HG03139 (cell line): Measurements from ENCODE around the gene CHD9.
A peak's percentile ranks its signal among the peaks of the same experiment; 100 is the strongest.
"Not testable (repeated sequence)": the region's sequence is repeated elsewhere in the genome, so short reads cannot be mapped to it uniquely, and the experiment has no call there.

ENCODE experiments used
- ATAC-seq: cut with Tn5 transposase; IDR thresholded peaks from one replicate; pipeline ENCODE4 v1.9.1; 2021; ENCODE audit not compliant: unreplicated experiment

Gene CHD9

DNA sequence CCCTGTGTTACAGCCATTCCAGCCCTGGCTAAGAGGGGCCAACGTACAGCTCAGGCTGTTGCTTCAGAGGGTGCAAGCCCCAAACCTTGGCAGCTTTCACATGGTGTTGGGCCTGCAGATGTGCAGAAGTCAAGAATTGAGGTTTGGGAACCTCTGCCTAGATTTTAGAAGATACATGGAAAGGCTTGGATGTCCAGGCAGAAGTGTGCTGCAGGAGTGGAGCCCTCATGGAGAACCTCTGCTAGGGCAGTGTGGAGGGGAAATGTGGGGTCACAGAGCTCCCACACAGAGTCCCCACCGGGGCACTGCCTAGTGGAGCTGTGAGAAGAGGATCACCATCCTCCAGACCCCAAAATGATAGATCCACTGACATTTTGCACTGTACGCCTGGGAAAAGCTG, 130.9 kb downstream of the CHD9 start:
- ATAC-seq: not testable (repeated sequence)

DNA sequence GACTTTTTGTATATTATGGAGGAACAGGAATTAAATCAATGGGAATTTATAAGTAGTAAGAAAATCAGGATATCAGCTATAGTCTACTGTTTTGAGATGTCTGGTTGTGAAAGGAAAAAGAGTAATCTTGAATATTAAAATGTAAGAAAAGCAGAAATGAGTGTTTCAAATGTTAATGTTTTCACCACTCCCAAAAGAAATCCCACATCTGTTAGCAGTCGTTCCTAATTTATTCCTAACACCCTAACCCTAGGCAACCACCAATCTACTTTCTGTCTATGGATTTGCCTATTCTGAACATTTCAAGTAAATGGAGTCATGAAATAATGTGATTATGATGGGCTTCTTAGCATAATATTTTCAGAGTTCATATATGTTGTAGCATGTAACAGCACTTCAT, 133.0 kb downstream of the CHD9 start:
- no peak for ATAC-seq

DNA sequence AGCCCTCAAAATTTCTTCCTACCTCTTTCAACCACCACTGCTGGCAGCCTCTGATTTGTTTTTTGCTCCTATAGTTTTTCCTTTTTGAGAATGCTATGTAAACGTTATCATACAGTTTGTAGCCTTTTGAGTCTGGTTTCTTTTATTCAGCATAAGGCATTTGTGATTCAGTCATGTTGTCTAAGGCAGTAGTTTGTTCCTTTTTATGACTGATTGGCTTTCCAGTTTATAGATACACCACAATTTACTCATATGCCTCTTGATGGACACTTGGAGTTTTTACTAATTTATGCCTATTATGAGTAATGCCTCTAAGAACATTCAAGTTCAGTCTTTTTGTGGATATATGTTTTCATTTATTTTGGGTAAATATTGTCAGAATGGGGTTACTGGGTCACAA, 136.6 kb downstream of the CHD9 start:
- ATAC-seq: no peak

DNA sequence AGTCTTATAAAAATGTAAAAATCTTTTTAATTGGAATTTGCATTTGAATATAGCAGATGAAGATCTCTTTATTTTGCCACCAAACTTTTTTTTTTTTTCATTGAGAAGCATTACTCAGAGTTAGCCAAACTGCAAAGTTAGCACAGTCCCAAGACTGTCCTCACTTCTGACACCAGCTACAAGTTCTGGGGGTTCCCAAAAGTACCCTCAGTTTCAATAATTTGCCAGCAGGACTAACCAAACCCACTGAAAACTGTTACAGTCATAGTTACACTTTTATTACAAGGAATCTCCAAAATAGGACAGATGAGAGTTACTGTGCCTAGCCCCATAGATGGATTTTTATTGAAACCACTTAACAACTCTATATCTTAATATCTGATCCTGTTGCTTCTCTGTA, 144.1 kb downstream of the CHD9 start:
- no peak for ATAC-seq

DNA sequence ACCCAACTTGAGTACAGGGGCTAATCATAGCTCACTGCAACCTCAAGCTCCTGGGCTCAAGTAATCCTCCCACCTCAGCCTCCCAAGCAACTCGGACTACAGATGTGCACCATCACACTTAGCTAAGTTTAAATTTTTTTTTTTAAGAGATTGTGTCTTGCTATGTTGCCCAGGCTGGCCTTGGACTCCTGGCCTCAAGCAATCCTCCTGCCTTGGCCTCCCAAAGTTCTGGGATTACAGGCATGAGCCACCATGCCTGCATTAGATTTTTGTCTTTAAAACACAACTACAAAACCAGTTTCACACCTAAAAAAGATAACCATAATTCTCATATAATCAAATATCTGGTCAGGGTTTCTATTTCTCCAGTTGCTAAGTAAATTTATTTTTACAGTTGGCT, 147.1 kb downstream of the CHD9 start:
- no peak for ATAC-seq

DNA sequence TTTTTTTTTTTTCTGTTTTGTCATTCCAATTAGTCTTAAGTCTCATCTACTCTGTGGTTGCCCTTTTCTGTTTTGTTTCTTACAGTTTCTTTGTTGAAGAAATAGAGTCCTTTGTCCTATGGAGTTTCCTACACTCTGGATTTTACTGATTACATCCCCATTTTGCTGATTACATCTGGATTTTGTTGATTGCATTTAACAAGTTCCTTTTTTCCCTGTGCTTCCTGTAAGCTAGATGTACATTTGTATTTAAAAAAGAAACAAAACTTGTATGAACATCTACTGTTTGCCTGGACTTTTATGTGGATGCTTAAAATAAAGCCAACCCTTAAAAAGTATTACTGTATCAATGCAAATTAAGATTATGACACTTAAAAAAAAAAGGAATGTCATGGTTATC, 147.6 kb downstream of the CHD9 start:
- no peak for ATAC-seq

DNA sequence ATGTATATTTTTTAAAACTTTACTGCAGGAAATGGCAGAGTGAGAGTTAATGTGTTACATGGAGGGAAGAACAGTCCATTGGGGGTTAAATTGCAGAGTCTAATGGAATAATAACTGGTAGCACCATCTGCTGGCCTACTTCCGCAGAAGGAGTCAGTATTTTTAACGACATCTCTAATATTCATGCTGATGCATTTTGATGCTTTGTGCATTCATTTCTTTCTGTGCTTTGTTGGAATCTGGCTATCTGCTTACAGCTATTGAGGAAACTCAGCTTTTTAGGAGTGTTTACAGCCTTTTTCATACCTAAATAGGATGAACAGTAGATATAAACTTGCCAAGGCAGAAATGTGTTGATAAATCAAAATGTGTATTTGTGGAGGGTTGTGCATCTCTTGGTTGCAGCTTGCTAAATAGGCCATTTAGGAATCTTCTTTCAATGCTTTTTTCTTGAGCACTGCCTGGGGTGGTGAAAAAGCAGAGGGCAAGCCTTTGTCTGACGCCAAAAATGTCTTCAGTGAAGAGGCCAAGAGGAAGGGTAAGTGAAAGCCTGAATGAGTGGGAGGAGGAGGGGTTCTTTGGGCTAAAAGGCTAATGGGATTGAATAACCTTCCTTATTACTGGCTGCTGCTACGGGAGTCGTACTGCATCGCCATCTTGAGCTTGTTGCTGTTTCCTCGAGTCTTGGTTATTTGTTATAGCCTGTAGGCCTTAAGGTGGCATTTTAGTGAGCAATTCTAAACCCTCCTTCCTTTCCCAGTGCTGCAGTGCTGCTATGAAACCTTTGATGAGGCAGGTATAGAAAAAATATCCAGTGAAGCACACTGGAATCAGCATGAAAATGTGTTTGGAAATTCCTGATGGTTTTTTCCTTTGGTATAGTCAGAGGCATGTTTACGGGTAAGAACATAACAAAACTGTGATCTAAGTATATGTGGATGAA, 153.3 kb downstream of the CHD9 start:
- ATAC-seq: peak; percentile 72

DNA sequence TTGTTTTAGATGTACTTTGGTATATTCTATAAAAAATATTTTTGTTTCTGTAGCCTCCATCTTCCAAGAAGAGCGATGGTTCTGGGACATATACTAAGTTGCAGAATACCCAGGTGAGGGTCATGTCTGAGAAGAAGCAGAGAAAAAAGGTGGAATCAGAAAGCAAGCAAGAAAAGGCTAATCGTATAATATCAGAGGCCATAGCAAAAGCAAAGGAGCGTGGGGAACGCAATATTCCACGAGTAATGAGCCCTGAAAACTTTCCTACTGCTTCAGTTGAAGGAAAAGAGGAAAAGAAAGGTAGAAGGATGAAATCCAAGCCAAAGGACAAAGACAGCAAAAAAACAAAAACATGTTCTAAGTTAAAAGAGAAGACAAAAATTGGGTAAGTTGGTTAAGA, 154.6 kb downstream of the CHD9 start:
- ATAC-seq: no peak

DNA sequence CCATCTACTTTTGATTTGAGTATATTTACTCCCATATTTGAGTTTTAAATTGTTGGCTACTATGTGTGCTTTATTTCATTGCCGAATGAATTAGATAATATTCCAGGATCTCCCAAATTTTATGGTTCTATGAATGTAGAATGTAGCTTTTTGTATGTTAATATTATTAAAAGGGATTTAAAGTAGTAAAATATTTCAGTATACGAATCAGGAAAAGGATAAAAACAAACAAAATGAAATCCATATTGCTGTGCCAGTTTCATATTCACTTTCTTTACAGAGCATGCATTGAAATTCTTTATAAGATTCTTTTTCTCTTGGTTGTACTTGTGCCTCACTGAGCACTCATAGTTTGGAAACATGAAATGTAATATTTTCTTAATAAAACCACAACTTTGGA, 155.1 kb downstream of the CHD9 start:
- ATAC-seq: no peak

DNA sequence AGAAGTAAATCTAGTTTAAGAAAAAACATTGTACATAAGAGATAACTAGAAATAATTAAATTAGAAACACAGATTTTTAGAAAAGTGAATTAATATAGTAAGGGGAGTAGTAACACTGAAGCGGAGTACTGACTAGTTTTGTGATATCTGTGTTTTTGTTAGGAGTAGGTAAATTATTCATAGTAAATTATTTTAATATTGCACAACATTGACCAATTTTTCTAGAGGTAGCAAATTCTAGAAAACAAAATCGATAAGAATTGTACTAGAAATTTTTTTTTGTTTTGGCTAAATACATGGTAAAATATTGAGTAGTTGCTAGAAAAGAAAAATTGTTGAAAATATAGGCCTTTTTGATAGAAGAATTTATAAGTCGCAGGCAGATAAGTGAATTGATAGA, 156.5 kb downstream of the CHD9 start:
- no peak for ATAC-seq

DNA sequence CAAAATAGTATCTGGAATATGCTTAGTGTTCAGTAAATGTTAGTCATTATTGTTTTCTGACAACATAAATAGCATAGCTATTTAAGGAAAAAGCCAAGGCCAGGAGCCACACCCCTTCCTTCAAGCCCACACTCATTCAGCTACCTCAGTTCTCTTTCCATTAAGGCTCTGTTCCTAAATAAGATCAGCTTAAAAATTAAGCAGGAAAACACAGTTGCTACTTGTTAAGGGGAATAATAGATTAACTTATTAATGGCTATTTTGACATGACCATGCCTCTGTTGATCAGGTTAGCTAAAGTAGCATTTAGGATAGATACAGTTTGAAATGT, 158.1 kb downstream of the CHD9 start:
- ATAC-seq: no peak

DNA sequence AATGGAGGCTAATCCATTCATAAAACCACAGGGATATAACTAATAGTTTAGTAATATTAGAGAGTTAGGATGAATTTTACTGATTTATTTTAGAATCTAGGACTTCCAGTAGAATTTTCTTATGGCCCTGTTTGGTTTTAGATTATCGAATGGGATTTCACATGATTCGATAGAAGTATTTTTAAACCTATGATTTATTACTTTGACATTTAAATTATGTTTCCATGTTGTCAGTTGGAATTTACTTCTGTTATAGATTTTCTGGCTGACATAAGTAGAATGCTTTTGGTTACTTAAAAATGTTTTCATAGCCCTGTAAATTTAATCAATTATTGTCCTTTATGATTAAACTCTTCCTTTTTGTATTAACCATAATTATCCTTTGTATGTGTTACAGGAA, 158.8 kb downstream of the CHD9 start:
- no peak for ATAC-seq

DNA sequence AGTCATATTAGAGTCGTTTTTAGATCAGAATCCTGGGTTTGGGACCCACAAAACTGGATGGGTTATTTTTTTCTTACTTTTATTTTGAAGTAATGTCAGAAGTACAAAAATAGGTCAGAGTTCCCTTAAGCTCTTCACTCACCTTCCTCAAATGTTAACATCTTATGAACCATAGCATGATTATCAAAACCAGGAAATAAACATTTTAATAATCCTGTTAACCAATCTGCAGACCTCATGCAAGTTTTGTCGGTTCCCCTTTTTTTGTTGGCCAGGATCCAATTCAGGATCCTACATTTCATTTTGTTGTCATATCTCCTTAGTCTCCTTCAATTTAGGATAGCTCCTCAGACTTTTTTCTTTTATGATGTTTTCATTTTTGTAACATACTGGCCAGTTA, 162.0 kb downstream of the CHD9 start:
- no peak for ATAC-seq

DNA sequence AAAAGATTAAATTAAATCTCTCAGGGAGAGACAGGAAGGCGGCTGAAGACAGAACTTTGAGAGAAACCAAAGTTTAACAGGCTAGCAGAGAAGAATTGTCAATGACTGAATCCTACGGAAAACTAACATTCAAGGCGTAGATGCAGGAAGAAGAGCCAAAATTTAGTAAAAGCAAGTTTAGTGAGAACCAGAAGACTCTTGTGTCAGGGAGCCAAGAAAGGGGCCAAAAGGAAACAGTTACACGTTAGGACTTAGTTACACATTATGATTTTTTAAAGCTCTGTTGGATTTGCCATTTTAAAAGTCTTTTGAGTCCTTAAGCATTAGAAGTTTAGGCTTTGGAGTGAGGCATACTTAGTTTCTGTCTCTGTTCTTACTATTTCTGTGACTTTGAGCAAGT, 164.6 kb downstream of the CHD9 start:
- no peak for ATAC-seq

DNA sequence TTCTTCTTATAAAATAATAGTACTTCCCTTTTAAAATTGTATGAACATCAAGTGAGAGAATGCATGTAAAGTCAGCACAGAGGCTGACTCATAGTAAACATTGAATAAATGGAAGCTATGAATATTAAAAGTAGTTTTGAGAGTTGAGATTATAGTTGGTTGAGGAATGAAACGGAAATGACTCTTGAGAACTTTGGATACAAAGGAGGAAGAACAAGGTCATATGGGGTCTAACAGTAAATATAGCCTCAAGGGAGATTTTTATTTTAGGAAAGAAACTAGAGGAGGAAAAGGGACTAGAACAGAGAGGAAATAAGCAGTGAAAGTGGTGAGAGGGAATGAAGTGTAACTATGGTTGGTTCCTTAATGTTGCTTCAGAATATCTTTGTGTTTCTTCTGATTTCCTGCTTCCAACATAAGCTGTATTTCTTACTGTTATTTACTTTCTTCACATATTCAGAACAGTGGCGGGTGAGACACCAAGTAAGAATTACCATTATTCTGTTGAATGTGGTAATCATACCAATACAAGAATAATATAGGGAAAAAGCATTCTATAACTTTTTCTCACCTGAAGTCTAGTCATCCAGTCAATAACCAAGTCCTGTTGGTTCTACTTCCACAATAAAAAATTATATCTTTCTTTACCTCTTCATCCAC, 165.1 kb downstream of the CHD9 start:
- no peak for ATAC-seq

DNA sequence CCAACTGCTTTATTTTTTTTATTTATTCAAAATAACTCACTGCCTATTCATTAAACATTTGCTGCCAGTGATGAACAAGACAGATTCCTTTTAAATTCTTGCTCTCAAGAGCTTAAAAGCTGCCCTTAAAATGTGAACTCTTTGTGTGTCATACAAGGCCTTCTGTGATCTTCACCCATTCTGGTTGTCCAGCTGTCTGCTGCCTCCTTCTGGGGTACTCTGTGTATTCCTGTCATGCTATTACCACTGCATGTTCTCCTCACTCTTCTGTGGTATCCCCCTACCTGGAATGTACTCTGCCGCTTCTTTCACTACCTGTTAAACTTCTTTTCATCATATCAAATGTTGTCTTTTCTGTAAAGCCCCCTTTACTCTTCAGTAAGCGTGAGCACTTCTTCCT, 165.8 kb downstream of the CHD9 start:
- no peak for ATAC-seq

DNA sequence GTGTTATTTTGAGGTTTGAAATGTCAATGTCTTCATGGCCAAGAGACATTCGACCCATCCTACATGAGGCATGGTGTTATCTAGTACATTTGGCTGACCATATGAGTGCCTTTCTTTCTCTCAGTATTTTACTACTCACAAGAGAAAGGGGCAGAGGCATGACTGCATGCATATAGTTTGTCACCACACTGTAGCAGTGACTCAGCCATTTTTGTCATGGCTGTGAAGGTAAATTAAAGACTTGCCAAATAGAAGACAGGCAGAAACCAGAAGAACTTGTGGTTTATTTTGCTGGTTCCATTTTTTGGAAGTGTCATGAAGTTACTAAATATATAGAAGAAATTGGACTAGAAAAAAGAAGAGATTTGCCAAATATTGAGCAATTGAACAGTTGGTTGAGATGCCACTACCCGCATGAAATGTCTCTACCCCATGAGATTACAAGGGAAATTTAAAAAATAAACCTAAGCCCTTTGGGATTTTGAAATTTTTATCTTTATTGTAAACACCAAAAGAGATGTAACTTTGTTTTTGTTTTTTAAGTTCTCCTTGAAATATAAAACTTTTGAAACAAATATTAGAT, 170.3 kb downstream of the CHD9 start:
- ATAC-seq: no peak

DNA sequence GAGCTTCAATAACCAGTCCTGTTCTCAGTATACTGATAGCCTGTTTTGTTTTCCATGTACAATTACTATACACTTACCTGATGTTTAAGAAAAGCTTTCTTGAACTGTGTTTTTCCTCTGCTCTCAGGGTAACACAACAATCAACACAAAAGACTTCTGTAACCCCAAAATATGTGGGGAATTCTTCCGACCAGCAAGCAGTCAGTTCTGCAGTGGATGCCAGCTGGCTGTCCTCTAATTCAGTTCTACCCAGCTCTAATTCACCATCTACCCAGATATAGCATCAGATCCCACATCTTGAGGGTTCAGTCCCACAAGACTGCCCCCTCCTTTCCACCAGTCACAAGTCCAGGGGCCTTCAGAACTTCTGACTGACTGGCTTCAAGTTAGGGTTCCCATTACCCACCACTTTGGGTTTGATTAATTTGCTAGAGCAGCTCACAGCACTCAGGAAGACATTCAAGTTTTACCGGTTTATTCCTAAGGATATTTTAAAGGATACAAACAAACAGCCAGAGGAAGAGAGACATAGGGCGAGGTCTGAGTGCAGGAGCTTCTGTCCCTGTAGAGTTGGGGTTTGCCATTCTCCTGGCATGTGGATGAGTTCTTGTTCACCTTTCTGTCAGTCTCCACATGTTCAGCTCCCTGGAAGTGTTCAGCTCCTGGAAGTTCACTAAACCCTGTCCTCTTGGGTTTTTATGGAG, 178.2 kb downstream of the CHD9 start:
- no peak for ATAC-seq

DNA sequence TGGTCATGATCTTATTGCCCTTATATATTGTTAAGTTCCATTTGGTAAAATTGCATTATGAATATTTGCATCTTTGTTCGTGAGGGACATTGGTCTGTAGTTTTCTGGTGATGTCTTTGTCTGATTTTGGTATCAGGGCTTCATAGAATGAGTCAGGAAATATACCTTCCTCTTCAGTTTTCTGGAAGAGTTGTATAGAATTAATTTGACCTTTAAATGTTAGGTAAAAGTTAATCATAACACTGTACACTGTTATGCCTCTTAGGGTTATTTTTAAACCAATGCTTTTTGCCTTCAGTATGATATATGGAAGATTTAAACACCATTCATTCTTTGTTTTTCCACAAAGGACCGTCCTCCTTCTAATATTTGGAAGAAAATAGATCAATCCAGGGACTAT, 180.0 kb downstream of the CHD9 start:
- no peak for ATAC-seq

DNA sequence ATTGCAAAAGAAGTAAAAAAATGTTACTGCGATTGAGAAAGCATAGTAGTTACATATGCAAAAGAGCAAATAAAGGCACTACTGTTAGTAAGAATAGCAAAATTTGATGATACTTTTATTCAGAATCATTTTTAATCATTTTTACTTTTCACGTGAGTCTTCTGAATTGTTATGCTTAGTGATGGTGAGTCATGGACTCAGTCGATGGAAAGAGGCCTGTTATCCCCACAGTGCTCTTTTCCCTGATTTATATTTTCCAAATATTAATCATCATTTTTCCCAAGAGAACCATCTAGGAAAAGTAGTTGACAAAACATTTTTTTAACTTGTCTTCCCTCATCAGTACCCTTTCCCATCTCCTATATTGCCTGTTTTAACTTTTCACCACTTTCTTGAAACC, 181.1 kb downstream of the CHD9 start:
- no peak for ATAC-seq

DNA sequence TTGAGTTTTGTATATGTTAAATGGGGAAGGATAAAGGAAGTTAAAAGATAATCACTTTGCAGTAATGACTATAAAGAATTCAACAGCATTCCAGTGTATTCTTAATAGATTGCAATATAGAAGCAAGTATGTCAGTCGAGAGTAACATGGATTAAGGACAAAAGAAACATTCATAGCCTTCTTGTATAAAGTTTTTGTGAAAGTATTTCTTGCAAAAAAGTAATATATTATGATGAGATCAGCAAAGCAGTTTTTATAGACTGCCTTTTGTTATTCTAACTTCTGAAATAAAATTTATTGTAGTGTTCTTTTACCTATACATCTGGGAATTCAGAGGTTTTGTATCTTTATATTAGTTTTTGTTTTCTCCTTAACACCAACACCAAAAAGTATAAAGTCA, 194.5 kb downstream of the CHD9 start:
- ATAC-seq: no peak

DNA sequence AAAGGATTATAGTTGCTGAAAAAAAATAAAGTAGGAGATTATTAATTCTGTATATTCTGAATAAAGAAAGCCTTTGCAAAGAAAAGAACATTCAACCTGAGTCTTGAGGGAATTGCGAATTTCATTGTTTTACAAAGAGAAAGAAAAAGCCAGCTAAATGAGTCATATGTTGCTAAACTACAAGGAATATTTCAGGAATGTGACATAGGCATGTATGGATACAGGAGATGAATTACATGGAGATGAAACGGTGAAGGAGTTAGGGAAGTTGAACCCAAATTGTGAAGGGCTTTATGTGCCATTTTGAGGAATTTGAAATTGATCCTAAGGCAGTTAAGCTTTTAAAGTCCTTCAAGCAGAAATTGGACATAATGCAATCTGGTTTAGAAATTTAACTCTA, 202.2 kb downstream of the CHD9 start:
- ATAC-seq: no peak
